DMS53 treated with DMSO at 0.1 percent for 48 hours (cell line): Measurements from ENCODE around the gene MYO15B.

Source experiments
- DNase-seq: peaks from one replicate; lab custom pipeline; 2025; ENCODE audit not compliant: unreplicated experiment; lab: John Stamatoyannopoulos, UW

Gene MYO15B

DNA sequence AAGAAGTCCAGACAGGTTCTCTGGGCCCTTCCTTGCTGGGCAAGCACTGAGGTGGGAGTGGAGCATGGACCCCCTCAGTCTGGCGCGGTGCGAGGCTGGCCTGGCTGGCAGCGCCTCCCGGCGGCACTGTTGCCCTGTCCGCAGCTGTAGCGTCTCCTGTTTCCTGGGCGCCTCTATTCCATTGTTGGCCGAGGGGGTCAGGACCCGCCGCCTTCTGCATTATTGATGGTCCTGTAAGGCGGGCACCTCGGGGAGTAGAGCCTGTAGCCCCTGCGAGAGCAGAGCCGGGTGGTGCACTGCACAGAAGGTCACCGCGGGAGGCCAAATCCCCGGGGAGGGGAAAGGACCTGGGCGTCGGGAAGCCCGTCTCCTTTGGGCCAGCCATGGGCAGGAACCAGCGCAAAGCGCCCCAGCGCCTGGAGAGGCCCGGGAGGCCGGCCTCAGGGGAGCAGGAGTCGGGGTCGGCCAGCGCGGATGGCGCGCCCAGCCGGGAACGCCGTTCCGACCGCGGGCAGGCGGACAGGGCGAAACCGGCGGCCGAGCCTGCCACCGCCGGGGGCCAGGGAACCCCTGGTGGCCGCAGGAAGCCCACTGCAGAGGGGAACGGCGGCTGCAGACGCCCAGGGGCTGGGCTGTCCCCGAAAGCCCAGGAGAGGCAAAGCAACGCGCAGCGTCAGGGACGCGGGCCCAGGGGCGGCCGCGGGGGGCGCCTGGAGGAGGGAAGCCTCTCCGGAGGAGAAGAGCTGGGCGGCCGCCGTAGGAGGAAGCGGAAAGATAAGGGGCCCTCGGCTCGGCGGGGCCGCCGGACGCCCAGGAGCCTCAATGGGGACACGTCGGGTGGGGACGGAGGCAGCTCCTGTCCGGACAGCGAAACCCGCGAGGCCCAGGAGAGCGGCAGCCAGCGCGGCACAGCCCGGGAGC, at the start of gene MYO15B:
Gene MYO15B, plus strand, starts transcription at position 126 of the 921 bp plus-strand sequence. Its CDS starts 258 bp downstream, at position 384.
- peak; percentile 14 for DNase-seq

DNA sequence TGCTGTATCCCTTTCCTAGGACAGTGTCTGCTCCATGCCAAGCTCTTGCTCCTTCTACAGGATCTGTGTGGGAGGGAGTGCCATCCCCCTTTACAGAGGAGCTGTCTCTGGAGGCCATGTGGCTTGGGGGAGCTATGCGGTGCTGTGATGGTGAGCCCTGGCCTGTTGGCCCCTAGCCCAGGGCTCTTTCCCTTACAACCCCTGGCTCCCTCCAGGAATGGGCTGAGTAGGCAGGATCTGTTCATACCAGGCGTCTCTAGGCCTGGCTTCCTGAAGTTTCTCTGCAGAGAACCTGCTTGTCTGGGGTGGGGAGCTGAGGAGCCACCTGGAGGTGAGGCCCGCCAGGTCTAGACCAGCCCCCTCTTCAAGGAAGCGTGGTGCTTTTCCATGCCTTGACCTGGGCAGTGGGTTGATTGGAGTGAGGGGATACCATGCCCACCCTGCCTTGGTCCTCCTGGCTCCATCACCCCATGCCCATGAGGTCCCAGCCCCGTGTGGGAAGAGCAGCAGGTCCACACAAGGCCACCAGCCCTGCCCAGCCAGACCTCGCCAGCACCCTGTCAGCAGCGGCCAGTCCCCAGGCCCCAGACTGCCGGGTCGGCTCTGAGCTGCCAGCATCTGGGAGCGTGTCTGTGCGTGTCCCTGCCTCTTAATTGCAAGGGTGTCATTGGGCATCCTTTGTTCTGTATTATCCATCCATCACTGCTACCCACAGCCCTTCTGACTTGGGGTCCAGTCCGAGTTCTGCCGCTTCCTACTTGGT, 47.5 kb upstream of the MYO15B start:
- no peak for DNase-seq

DNA sequence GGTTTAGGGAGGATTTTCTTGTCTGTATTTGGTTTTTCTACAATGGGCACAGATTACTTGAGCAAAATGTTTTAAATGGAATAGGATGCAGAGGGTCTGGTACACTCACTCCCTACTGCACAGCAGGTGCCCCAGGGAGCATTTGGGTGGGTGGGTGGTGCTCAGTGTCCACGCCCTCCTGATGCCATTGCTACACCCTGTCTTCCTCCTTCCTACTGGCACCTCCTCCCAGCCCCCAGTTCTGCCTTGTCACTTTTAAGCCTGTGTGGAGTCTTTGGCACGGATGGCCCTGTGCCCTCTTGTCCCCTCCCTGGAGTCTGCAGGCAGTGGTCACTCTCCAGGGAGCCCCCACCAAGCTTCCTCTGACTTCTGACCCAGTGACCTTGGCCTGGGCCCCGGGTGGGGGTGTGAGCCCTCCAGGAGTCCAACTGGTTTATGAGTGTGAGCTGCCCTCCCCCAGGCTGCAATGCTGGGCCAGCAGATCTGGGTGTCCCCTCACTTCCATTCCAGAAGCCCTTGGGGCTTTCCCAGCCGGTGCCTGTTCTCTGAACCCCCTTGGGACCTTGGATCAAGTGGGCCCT, 46.6 kb upstream of the MYO15B start:
- no peak for DNase-seq

DNA sequence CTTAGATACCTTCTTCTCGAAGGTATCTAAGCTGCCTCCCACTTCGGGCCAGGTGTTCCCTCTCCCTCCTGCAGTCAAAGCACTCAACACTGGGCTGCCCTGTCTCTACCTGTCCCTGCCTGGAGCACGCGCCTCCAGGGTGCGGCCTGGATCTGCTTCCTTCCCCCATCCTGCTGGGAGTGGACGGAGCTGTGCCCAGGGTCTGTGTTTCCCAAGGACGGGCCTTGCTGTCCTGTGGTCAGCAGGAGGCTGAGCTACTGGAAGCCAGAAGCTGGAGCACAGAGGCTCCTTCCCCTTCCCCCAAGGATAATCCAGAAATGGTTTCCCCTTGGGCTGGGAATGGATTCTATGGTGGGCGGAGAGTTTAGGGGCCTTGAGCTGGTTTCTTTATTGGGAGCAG, 45.4 kb upstream of the MYO15B start:
- no peak for DNase-seq

DNA sequence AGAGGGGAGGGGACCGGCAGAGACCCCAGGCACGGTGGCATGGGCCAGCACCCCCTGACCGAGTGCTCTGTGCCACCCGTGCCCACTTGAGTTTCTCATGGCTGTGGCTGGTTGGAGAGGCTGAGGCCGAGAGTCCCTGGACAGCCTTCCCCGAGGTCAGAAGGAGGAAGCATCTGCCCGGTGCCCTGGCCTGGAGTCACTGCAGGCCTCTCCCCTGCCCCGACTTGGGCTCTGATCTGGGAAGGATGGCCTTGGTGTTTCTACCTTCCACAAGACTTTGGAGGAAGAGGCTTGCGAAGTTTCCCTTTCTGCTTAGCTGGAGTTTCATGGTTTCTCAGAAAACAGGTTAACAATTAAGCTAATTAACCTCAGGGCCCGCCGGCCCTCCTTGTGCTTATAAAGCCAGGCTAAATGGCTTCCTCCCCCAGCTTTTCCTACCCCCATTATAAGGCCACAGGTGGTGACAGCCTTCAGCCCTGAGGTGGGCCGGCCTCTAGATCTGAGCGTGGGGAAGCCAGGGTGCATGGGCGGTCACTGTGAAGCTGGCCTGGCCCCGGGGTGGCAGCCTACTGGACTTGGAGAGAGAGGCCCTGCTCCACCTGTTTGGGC, 44.8 kb upstream of the MYO15B start:
- no peak for DNase-seq

DNA sequence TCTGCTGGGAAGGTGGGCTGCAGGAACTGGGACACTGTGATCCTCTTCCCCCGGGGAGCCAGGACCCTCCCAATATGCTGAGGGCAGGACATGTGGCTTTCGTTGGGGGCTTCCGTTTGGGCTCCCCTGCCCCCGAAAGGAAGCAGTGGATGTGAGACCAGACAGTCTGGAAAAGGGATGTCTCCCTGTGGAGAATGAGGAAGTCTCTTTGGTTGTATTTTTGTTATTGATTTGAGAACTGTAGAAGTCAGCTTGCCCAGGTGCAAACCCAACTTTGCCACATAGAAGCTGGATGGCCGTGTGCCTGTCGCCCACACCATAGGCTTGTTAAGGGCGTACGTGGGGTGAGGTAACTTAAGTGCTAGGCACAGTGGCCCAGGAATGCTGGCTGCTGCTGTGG, 43.4 kb upstream of the MYO15B start:
- DNase-seq: no peak

DNA sequence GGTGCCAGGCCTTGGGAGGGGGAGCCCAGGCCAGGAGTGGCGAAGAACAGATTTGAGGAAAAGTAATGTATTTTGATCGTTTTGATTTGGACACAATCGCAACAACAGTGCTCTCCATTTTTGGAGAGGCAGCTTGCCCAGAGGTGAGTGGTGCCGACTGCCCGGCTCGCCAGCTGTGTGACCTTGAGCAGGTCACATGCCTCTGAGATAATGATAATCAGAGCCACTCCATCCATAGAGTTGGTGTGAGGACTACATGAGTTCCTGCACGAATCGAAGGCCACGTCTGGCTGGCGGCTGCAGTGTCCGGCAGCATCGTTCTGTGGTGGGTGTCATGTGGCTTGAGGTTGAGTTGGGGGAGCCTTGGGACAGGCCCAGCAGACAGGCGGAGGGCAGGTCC, 41.4 kb upstream of the MYO15B start:
- DNase-seq: no peak

DNA sequence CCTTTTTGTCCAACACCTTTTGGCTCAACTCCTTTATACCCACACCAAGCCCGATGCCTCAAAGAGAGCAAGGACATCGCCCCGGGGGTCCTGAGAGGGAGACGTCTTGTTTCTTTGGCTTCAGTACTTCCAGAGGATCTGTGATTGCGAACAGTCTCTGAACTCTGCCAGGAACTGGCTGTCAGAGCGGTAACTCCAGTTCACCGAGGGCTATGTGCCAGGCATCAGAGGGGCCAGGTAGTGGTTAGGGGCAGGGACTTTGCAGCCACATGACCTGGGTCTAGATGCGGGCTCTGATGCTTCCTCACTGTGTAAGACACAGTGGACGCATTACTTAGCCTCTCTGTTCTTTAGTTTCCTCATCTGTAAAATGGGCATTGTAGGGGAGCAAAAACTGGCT, 40.5 kb upstream of the MYO15B start:
- no peak for DNase-seq

DNA sequence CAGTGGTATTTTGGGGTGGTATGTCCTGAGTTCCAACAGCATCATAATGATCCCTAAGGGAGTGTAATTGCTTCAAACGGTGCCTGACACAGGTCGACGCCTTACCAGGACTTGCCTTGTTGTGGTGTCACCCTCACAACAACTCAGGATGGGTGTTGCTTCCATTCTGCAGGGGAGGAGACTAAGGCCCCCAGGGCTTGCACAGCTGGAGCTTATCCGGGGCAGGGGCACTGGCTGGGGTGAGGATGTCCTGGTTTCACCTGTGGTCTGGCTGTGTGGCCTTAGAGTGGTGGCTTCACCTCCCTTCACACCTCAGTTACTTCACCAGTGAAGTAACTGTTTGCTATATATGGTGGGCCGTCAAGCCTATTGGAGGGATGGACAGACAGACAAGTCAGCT, 38.8 kb upstream of the MYO15B start:
- no peak for DNase-seq

DNA sequence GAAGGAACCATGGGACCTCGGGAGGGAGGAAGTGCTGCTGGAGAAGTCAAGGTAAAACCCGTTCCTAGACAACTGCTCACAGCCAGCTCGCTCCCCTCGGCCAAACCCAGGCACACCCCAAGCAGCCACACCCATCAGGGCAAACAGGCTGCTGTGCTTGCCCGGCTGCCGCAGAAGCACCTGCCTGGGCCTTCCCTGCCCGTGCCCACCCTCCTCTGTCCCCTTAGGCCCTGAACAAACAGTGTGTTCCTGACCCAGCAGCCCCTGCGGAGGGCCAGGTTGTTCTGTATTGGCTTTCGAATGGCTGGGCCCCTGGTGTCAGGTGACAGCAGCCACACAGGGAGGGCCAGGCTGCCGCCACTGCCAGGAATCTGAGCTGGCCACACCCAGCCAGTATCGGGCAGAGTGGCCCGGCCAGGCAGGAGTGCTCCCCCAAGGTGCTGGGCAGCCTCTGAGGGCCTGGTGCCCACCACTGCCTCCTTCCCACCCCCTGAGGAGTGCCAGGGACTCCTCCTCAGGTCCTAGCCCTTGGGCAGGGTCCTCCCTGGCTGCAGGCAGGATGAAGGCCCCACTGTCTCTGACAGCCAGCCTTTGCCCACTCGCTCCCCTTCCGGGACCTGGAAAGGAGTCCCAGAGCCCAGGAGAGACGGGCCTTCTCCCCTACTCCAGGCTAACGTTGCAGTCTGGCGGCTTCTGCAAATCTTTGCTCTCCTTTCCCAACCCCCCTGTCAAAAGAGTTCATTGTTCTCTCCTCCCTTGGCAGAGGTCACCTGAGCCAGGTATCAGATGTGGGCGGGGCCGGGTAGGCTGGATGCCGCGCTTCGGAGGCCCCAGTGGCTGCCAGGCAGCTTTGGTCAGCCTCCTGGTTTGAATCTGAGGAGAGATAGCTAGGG, 38.1 kb upstream of the MYO15B start:
- peak; percentile 72 for DNase-seq

DNA sequence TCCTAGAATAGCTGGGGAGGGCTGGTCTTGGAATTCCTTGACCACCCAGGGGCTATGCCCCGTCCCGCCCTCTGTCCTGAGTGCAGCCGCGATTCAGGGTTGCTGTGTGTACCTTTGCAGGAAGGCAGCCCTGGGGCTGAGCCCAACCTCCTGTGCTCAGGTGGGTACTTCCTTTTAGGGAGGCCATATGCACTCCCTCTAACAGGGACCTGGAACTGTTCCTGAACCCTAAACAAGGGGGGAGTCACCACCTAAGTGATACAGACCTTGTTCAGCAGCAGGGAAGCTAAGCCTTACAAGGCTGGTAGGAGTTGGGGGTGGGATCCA, 37.5 kb upstream of the MYO15B start:
- DNase-seq: peak; percentile 41

DNA sequence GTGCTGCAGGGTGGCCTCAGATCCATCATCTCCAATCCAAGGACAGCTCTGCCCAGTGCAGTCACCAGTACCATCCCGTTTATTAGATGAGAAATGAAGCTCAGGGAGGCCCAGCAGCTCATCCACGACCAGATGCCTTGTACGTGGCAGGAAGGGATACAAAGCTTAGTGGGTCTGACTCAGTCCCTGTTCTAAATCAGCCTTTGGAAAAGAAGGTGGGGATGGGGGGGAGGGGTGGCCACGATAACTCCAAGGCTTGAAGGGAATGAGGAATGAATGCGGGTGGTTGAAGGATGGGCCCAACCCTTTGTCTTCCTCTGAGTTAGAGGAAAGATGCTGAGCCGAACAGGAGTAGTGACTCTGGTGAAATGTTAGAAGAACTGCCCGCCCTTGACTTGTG, 36.3 kb upstream of the MYO15B start:
- no peak for DNase-seq

DNA sequence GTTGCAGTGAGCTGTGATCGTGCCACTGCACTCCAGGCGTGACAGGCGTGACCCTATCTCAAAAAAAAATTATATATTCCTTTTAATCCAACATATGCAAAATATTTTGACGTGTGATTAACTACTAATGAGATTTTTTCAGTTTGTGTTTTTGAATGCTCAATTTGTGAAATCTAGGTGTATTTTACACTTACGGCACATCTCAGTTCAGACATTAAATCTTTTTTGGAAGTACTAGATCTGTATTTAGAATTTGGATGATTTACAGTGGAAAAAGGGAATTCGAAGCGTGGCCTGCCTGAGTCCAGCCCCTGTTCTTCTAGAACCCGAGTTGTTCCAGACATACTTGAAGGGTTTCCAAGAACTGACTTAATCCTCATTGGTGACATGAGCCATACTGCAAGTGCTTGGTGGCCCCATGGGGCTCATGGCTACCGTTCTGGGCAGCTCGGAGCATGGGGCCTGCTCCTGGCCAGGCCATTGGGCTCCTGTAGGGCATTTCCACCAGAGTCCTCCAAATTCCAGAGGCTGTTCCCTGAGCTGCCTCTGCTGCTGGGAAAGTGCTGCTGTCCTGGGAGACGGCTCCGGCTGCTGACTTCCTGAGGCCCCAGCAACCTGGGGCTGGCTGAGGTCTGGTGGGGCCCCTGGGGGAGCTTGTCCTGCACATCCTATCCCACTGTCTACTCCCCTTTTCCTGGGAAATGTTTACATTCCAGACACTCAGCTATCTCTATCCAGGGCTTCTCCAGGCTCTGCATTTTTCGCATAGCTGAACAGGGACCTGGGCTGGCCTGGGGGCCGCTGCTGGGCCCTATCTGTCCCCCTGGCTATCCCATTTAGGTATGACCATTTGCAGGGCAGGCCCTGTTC, 34.9 kb upstream of the MYO15B start:
- DNase-seq: no peak

DNA sequence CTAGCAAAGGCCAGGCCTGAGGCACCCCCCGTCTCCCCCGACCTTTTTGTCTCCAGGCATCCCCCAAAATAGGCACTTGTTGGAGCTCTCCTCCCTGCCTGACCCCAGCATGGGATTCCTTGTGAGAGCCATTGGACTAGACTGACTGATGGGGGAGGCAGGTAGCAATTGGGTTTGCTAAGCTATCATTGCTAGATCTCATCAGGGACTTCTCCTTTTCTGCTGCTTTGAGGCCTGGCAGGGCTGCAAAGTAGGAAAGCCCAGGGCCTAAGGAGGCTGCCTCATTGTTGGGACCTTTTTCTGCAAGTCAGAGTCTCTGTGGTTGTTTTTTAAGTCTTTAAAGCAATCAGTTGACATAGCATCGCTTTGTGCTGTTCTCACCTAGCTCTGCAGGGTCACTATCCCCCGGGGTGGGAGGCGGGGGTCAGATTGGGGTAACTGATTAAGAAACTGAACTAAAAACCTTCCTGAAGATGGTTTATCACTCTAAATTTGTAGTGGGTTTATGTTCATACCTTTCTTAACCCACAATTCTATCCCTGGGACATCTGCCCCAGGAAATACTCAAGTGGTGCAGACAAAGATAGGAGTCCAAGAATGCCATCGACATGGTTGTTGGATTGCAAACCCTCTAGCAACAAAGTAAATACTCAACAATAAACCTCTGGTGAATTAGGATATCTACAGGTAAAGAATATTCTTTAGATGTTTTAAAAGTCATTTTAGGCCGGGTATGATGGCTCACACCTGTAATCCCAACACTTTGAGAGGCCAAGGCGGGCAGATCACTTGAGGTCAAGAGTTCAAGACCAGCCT, 34.1 kb upstream of the MYO15B start:
- DNase-seq: no peak

DNA sequence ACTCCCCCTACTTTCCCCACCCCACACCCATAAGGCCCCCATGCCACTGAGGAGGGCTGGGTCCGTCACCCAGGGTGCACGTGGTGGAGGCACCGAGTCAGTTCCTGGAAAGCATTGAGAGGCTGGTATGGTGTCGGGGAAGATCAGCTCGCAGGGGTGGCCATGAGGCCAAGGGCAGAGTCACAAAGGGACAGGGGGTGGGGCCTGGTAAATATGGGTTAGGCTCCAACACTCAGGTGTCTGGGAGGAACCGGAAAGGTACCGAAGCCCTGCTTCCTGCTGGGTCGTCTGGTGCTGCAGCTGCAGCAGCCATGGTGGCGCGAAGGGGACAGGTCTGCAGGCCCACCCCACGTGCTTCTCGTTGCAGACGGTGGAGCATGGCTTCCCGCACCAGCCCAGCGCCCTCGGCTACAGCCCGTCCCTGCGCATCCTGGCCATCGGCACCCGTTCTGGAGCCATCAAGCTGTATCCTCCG, 31.9 kb upstream of the MYO15B start:
- DNase-seq: no peak

DNA sequence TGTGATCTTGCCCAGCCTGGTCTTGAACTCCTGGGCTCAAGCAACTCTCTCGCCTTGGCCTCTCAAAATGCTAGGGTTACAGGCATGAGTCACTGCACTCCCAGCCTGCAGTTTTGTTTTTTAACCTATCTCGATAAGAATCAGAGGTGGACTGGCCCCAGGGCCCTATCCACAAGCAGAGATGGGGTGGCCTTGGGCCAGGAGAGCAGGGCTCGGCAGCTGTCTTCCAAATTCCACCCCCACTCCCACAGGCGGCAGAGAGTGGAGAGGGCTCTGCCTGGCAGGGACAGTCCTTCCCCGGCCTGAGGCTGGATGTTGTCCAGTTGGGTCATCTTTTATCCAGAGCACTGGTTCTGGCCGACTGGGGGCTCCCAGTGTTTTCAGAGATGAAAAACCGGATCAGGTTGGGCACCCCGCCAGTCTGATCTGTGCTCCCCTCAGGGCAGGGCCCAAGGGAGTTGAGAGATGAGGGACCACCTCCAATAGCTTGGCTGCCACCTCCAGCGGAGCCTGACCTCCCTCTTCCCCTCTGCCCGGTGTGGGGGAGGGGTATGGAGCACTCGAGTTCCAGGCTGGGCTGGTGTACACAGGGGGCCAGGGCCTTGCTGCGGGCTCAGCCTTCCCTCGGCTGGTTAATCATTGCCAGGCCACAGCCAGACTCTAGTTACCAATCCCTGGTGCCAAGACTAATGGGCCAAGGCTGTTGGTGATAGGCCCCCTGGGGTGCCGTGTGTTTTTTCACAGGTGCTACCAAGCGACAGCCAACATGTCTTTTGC, 30.3 kb upstream of the MYO15B start:
- peak; percentile 96 for DNase-seq

DNA sequence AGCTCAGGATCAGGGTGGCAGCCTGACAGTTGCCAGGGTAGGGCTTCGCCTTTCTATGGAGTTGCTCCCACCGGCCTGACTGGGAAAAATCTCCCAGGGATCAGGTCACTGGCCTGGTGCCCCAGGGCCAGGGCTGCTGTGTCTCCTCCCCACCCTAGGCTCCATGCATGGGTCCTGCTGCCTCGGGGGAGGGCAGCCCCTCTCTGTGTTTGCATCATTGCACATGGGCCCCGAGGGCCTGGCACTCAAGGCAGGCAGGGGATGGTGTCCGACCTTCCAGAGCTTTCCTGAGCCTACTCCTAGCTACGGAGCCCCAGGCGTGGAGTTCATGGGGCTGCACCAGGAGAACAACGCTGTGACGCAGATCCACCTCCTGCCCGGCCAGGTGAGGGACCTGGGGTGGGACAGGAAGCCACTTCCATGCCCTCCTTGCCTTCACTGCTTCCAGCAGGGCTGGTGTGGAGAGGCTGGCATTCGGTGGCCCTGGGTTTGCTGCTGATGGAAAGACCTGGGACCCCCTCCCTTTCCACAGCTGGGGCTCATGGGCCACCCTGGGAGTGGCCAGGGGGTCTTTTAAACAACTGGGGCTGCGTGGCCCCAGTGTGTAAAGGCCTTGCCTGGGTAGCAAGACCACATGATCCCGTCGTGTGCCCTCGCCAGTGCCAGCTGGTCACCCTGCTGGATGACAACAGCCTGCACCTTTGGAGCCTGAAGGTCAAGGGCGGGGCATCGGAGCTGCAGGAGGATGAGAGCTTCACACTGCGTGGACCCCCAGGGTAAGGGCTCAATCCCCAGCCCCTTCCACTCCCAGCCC, 29.5 kb upstream of the MYO15B start:
- no peak for DNase-seq
